Measurements from ENCODE around the gene SERINC3.
"Not testable (repeated sequence)": the region's sequence is repeated elsewhere in the genome, so short reads cannot be mapped to it uniquely, and the experiment has no call there.

The SERINC3 gene

DNA sequence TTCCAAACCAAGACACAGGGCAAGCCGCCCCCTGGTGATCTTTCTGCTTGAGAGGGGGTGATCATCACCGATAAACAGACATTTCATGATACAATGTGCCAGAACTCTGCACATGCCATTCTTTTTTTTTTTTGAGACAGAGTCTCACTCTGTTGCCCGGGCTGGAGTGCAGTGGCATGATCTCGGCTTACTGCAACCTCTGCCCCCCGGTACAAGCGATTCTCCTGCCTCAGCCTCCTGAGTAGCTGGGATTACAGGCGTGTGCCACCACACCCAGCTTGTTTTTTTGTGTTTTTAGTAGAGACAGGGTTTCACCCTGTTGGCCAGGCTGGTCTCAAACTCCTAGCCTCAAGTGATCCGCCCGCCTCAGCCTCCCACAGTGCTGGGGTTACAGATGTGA lies 49.6 kb downstream of the SERINC3 start:
- not testable (repeated sequence) for H3K9me3 Mint-ChIP-seq; H3K27ac Mint-ChIP-seq; H3K27me3 Mint-ChIP-seq; H3K4me3 Mint-ChIP-seq; H3K36me3 Mint-ChIP-seq (ENCODE audit: low read depth); DNase-seq; ATAC-seq
- peaks cover 17% of the 10 kb centered on the region for H3K4me1 Mint-ChIP-seq

DNA sequence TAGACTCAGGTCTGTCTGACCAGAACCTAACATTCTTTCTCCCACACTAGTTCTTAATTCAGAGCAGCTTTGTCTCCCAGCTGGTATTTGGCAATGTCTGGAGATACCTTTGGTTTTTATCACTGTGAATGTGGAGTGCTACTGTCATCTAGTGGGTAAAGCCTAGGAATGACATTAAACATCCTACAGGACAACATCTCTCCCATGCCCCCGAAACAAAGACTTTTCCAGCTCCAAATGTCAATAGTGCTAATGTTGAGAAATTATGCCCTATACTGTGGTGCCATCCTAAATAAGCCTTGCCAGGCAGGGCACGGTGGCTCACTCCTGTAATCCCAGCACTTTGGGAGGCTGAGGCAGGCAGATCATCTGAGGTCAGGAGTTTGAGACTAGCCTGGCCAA lies 50.4 kb downstream of the SERINC3 start:
- Mint-ChIP-seq H3K36me3 (ENCODE audit: low read depth) (no peaks in the 10 kb centered on the region), H3K4me3 (no peak overlapping the region), H3K27me3 (no peaks in the 10 kb centered on the region), H3K4me1 (peaks cover 9% of the 10 kb centered on the region), H3K27ac (no peak overlapping the region), H3K9me3 (no peaks in the 10 kb centered on the region)
- DNase-seq: no peak
- ATAC-seq: no peak

DNA sequence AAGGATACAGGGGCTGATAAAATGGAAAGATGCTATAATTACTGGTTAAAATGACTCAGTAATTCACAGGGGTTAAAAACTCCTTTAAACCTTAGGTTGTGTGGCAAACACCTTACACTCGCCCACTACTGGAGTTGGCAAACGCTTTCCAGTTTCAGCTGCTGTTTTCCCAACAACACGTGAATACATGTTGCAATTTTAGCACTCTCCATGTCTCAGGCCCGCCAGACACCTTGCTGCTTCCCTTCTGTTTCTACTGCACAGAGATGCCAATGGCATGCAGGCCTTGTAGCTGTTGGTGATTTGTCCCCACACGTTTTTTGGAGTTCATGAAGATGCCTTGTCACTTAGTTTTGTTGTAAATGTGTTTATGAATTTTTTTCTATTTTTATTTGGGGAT lies 51.5 kb downstream of the SERINC3 start:
- Mint-ChIP-seq H3K27me3 (no peaks in the 10 kb centered on the region), H3K4me3 (no peak overlapping the region)

DNA sequence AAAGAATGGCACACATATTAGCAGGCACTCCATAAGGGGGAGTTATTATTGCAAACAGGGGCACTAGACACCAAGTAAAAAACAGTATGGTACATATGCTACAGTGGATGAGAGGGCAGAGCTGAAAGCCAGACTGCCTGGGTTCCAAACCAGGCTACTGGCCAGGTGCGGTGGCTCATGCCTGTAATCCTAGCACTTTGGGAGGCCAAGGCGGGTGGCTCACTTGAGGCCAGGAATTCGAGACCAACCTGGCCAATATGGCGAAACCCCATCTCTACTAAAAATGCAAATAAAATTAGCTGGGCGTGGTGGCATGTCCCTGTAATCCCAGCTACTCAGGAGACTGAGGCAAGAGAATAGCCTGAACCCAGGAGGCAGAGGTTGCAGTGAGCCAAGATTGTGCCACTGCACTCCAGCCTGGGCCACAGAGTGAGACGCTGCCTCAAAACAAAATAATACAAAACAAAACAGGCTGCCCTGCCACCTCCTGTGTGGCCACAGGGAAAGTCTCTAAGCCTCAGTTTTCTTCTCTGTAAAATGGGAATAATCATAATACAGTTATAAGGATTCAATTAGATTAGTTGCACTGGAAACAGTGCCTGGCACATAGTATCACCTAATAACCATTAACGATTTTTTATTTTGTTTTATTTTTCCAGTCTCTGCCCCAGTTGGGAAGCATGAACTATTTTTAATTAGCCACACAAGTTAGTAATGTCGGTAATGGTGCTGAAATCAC lies 53.7 kb downstream of the SERINC3 start:
- Mint-ChIP-seq H3K4me1 (no peaks in the 10 kb centered on the region), H3K27ac (no peak overlapping the region), H3K27me3 (no peaks in the 10 kb centered on the region), H3K9me3 (no peaks in the 10 kb centered on the region), H3K36me3 (ENCODE audit: low read depth) (no peaks in the 10 kb centered on the region), H3K4me3 (no peak overlapping the region)
- ATAC-seq: no peak
- DNase-seq: no peak

More for the DNA sequence above, 51.5 kb downstream of the SERINC3 start:
- no peaks in the 10 kb centered on the region for H3K9me3 Mint-ChIP-seq
- H3K36me3 Mint-ChIP-seq (ENCODE audit: low read depth): no peaks in the 10 kb centered on the region
- DNase-seq (no peak), ATAC-seq (no peak)
- peaks cover 4% of the 10 kb centered on the region for H3K4me1 Mint-ChIP-seq
- H3K27ac Mint-ChIP-seq: no peak overlapping the region

DNA sequence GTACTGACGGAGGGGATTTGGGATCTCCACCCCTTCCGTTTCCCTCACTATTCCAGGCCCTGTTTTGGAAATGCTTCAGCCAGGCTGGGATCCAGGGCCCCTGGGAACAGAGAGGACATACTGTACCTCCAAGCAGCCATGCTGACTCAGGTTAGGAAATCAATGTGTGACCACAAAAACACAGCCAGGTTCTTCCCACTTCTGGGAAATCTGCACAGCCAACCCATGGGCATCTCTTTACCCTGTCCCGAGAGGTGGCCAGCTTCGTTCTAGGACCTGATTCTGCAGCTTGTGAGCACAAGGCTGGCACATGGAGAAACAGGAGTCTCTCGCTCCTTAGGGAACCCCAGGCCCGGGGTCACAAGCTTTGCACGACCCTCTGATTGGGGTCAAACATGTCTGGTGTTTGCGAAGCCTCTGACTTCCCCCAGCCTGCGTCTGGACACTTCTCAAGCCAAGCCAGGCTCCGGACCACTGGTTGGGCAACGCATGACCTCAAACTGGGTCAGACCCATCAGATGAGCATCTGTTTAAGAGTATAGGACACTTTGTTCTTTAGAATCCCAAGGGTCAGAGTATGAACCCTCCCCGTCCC lies 54.5 kb downstream of the SERINC3 start:
- Mint-ChIP-seq H3K4me1 (no peaks in the 10 kb centered on the region), H3K36me3 (ENCODE audit: low read depth) (no peaks in the 10 kb centered on the region), H3K9me3 (no peaks in the 10 kb centered on the region), H3K27ac (no peak overlapping the region), H3K27me3 (no peaks in the 10 kb centered on the region), H3K4me3 (no peak overlapping the region)
- ATAC-seq (no peak), DNase-seq (no peak)

DNA sequence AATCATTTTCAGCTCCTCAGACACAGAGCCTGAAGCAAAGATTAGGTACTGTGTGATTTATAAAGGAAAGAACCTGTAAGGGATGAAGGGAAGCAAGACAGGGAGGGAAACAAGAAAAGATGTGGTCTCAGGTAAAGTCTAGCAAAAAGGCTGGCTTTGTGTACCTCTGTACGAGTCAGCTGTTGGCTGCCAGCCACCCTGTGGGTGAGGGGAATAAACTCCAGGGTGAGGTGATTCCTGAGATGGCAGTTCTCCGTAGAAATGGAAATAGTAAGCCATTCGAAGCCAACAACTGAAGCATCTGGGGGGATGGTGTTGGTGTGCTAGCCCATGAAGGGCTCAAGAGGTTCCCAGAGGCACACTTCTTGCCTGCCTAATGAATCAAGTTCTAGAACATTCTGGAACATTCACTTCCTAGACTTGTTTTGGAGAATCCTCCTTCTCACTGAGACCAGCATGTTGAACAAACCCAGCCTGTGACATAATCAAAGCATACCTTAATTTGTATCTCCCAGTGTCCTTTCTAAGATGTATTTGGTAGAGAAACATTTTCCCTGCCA lies 56.8 kb downstream of the SERINC3 start:
- no peak overlapping the region for H3K27ac Mint-ChIP-seq
- no peaks in the 10 kb centered on the region for H3K4me1 Mint-ChIP-seq
- H3K27me3 Mint-ChIP-seq: no peaks in the 10 kb centered on the region
- no peak for DNase-seq
- no peak overlapping the region for H3K4me3 Mint-ChIP-seq
- no peak for ATAC-seq
- no peaks in the 10 kb centered on the region for H3K36me3 Mint-ChIP-seq (ENCODE audit: low read depth)
- H3K9me3 Mint-ChIP-seq: no peaks in the 10 kb centered on the region

DNA sequence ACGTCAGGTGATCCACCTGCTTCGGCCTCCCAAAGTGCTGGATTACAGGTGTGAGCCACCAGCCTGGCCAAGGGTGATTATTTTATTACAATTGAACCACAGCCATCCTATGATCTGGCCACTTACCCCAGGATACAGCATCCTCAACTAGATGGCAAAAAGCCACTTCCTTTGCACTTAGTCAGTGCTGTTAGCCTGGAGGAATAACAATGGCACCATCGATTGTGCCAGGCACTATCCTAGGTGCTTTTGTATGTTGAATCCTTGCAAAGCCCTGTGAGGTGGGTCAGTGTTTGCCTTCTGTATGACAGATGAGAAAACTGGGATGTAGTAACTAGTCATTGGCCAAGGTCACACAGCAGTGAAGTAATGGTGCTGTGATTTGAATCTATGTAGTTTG lies 57.4 kb downstream of the SERINC3 start:
- Mint-ChIP-seq H3K27ac (no peak overlapping the region), H3K4me3 (no peak overlapping the region), H3K4me1 (no peaks in the 10 kb centered on the region), H3K27me3 (no peaks in the 10 kb centered on the region), H3K36me3 (ENCODE audit: low read depth) (no peaks in the 10 kb centered on the region), H3K9me3 (no peaks in the 10 kb centered on the region)
- DNase-seq (no peak), ATAC-seq (no peak)

DNA sequence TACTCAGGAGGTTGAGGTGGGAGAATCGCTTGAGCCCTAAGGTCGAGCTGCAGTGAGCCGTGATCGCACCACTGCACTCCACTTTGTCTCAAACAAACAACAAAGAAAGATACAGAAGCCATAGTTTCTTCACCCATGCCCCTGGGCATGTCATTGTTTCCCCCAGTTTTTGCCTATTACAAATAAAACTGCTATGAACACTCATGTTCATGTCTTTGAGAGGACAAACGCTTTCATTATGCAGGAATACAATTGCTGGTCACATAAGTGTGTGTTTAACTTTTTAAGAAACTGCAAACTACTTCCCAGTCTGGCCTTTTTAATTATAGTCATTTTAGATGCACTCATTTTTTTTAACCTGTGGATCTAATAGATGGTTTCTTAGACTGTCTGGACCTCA lies 58.4 kb downstream of the SERINC3 start:
- no peak for DNase-seq
- no peaks in the 10 kb centered on the region for H3K27me3 Mint-ChIP-seq
- no peaks in the 10 kb centered on the region for H3K9me3 Mint-ChIP-seq
- ATAC-seq: no peak
- no peaks in the 10 kb centered on the region for H3K36me3 Mint-ChIP-seq (ENCODE audit: low read depth)
- H3K4me3 Mint-ChIP-seq: no peak overlapping the region
- no peaks in the 10 kb centered on the region for H3K4me1 Mint-ChIP-seq
- no peak overlapping the region for H3K27ac Mint-ChIP-seq

DNA sequence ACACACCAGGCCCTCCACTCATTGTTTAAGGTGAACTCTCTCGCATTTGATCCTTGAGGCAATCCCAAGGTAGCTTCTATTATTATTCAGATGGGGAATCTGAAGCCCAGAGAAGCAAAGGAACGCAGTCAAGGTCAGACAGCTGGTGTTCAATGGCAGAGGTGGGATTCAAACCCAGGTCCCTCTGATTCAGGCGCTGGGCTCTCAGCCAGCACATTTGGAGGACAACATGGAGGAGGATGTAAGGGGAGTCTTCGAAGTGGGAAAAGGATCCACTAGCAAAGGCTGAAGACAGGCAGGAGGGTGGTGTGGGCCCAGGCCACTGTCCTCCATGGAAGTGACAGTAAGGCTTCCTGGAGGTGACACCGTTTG lies 60.1 kb downstream of the SERINC3 start:
- ATAC-seq: no peak

DNA sequence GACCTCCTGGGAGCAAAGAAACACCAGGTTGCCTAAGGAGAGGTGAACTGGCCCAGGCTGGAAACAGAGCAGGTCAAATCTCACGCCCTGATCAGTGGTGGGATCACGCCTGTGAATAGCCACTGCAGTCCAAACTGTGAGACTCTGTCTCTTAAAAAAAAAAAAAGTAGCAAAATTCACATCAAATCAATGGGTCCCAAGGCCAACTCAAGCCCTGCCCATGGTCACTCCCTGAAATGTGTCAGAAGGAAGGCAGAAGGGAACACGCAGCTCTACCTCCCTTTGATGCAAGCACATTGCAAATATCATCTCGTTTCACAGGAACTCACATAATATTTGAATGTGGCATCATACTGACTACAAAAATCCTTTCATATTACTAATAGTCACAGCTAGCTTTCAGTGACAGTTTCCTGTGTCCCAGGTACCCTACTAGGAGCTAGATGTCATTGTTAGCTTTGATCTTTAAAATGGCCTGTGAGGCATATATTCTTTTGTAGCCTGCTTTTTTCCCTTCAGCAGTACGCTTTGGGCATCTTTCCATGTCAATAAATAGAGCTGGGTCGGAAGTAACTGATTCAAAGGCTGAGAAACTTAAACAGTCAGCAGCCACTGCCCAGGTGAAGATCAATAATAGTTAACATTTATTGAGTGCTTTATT lies 60.6 kb downstream of the SERINC3 start:
- H3K36me3 Mint-ChIP-seq (ENCODE audit: low read depth): no peaks in the 10 kb centered on the region
- H3K27me3 Mint-ChIP-seq: no peaks in the 10 kb centered on the region
- H3K4me3 Mint-ChIP-seq: no peak overlapping the region
- H3K9me3 Mint-ChIP-seq: no peaks in the 10 kb centered on the region
- ATAC-seq (no peak), DNase-seq (no peak)
- no peaks in the 10 kb centered on the region for H3K4me1 Mint-ChIP-seq
- no peak overlapping the region for H3K27ac Mint-ChIP-seq

More for the DNA sequence above, 60.1 kb downstream of the SERINC3 start:
- Mint-ChIP-seq H3K27ac (no peak overlapping the region), H3K36me3 (ENCODE audit: low read depth) (no peaks in the 10 kb centered on the region), H3K9me3 (no peaks in the 10 kb centered on the region), H3K4me3 (no peak overlapping the region), H3K27me3 (no peaks in the 10 kb centered on the region), H3K4me1 (no peaks in the 10 kb centered on the region)
- DNase-seq: no peak

DNA sequence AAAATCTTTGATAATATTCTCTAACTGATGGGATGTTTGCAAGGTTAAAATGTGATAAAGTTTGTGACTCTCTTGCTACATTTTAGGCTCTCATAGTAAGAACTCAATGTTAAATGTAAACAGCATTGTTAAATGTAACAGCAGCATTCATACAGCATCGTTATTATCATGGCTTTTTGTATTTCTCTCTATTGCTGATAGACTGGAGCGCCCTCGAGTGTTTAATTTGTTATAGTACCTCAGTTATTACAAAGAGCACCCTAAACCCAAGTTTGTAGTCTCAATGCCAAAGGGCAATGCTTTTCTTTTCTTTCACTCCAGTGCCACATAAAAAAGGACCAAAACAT lies 61.1 kb downstream of the SERINC3 start:
- no peak overlapping the region for H3K27ac Mint-ChIP-seq
- no peaks in the 10 kb centered on the region for H3K36me3 Mint-ChIP-seq (ENCODE audit: low read depth)
- no peak for ATAC-seq
- DNase-seq: no peak
- no peaks in the 10 kb centered on the region for H3K27me3 Mint-ChIP-seq
- H3K4me1 Mint-ChIP-seq: no peaks in the 10 kb centered on the region
- no peaks in the 10 kb centered on the region for H3K9me3 Mint-ChIP-seq
- H3K4me3 Mint-ChIP-seq: no peak overlapping the region

DNA sequence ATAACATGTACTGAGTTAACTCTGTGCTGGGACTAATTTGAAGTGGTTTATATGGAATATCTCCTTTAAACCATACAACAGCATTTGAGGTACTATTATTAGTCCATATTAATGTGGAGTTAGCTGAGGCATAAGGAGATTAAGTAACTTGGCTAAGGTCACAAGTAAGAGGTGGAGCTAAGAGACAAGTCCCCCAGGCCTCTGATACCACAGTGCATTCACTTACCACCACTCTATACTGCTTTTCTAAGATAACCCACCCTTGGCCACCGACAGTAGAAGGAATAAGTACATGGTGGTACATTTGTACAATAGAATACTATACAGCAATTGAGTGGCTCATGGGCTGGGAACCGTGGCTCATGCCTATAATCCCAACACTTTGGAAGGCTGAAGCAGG lies 62.6 kb downstream of the SERINC3 start:
- no peak overlapping the region for H3K27ac Mint-ChIP-seq
- H3K4me3 Mint-ChIP-seq: no peak overlapping the region
- no peaks in the 10 kb centered on the region for H3K27me3 Mint-ChIP-seq
- no peak for ATAC-seq
- H3K9me3 Mint-ChIP-seq: no peaks in the 10 kb centered on the region
- no peaks in the 10 kb centered on the region for H3K4me1 Mint-ChIP-seq
- no peak for DNase-seq
- H3K36me3 Mint-ChIP-seq (ENCODE audit: low read depth): no peaks in the 10 kb centered on the region

DNA sequence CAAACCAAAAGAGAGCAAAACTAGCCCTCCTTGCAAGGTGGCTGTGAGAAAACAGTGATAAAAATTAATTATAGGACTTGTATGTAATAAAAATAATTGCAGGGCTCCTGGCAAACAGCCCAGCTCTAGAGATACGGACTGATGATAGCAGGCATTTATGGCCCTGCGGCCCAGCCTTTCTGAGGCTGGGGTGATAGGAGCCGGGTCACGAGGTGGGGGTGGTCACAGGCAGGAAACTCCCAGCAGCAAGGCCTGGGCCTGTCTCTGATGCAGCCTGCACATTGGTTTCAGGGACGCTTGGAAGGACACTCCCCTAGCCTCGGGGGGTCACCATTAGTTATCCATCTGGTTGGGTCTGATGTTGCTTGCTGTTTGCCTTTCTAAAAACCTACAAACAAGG lies 64.9 kb downstream of the SERINC3 start:
- no peak for DNase-seq
- Mint-ChIP-seq H3K36me3 (ENCODE audit: low read depth) (no peaks in the 10 kb centered on the region), H3K4me3 (no peak overlapping the region), H3K27ac (no peak overlapping the region), H3K27me3 (no peaks in the 10 kb centered on the region), H3K4me1 (no peaks in the 10 kb centered on the region), H3K9me3 (no peaks in the 10 kb centered on the region)
- no peak for ATAC-seq

DNA sequence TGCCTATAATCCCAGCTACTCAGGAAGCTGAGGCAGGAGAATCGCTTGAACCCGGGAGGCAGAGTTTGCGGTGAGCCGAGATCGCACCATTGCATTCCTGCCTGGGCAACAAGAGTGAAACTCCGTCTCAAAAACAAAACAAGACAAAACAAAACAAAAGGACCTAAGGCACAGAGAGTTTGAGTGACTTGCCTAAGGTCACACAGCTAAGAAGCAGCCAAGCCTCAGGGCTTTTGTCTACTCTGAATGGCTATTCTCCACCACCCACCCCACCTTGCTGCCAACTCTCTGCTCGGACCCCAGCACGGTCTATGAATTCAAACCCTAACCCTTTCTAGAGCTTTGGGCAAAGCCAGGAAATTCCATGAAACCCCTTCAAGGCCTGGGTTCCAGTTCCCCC lies 65.3 kb downstream of the SERINC3 start:
- Mint-ChIP-seq H3K27me3 (no peaks in the 10 kb centered on the region), H3K27ac (no peak overlapping the region), H3K4me1 (no peaks in the 10 kb centered on the region), H3K4me3 (no peak overlapping the region), H3K9me3 (no peaks in the 10 kb centered on the region), H3K36me3 (ENCODE audit: low read depth) (no peaks in the 10 kb centered on the region)
- no peak for DNase-seq
- no peak for ATAC-seq

DNA sequence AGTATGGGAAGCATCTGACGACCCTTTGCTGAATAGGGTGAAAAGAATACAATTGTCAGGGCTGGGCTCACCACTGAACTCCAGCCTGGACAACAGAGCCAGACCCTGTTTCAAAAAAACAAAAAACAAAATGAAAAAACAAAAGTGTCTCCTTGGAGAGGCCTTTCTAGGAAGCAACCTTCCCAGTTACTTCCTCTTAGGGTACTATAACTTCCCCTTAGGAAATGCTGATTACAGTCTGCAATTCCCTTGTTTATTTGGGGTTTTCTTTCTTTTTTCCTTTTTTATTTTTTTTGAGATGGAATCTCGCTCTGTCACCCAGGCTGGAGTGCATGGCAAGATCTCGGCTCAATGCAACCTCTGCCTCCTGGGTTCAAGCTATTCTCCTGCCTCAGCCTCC lies 66.7 kb downstream of the SERINC3 start:
- Mint-ChIP-seq H3K4me3 (no peak overlapping the region), H3K4me1 (no peaks in the 10 kb centered on the region), H3K27ac (no peak overlapping the region), H3K27me3 (no peaks in the 10 kb centered on the region), H3K36me3 (ENCODE audit: low read depth) (no peaks in the 10 kb centered on the region), H3K9me3 (no peaks in the 10 kb centered on the region)
- ATAC-seq: no peak
- DNase-seq: no peak
